ENCODE results near the gene DNAH12. TPM values are rescaled to one million over a fixed set of nuclear protein-coding genes. Genes with fewer than 3 reads are reported as not detected.

DNAH12 gene
- polyA plus RNA-seq, 1 donor from 2014 or later = 1.8 TPM

DNA sequence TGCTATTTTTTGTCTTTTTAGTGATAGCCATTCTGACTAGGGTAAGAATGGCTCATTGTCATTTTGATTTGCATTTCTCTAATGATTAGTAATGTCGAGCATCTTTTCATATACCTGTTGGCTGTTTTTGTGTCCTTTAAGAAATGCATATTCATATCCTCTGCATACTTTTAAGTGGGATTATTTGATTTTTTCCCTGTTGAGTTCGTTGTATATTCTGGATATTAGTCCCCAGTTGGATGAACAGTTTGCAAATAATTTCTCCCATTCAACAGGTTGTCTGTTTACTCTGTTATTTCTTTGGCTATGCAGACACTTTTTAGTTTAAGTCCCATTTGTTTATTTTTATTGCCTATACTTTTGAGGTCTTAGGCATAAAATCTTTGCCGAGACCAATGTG, 282.2 kb downstream of the DNAH12 start:
- Histone ChIP-seq H3K27ac (ENCODE audit: low read length) (no peak overlapping the region), H3K9ac (ENCODE audit: low read length) (no peak overlapping the region), H4K20me1 (ENCODE audit: insufficient read depth) (no peaks in the 10 kb centered on the region), H3K4me2 (ENCODE audit: low read length) (no peak overlapping the region), H2AFZ (ENCODE audit: low read depth, low read length) (no peak overlapping the region), H3K9me3 (ENCODE audit: low read length) (no peaks in the 10 kb centered on the region), H3K9me2 (ENCODE audit: insufficient read depth, low read length) (no peaks in the 10 kb centered on the region), H3K4me3 (ENCODE audit: low read length) (no peak overlapping the region), H3F3A (ENCODE audit: insufficient read depth, low read length, poor library complexity, severe bottlenecking) (no peaks in the 10 kb centered on the region), H3K27me3 (ENCODE audit: insufficient read depth, low read depth, low read length) (no peaks in the 10 kb centered on the region), H3K79me2 (replicated peaks; ENCODE audit: insufficient read depth, low read length) (no peaks in the 10 kb centered on the region), H3K36me3 (ENCODE audit: insufficient read depth, low read length) (peaks cover 22% of the 10 kb centered on the region)
- TF ChIP-seq TAF1 (IDR thresholded peaks at IDR 0.05; ENCODE audit: low read depth) = no peak
- no peak for TF ChIP-seq SMC3 (conservative IDR thresholded peaks at IDR 0.05; ENCODE audit: poor library complexity)
- no peak for TF ChIP-seq MXI1 (conservative IDR thresholded peaks at IDR 0.05; ENCODE audit: poor library complexity, severe bottlenecking)
- no peak for TF ChIP-seq POLR2AphosphoS5 (IDR thresholded peaks at IDR 0.05)
- TF ChIP-seq, protein P1, sequence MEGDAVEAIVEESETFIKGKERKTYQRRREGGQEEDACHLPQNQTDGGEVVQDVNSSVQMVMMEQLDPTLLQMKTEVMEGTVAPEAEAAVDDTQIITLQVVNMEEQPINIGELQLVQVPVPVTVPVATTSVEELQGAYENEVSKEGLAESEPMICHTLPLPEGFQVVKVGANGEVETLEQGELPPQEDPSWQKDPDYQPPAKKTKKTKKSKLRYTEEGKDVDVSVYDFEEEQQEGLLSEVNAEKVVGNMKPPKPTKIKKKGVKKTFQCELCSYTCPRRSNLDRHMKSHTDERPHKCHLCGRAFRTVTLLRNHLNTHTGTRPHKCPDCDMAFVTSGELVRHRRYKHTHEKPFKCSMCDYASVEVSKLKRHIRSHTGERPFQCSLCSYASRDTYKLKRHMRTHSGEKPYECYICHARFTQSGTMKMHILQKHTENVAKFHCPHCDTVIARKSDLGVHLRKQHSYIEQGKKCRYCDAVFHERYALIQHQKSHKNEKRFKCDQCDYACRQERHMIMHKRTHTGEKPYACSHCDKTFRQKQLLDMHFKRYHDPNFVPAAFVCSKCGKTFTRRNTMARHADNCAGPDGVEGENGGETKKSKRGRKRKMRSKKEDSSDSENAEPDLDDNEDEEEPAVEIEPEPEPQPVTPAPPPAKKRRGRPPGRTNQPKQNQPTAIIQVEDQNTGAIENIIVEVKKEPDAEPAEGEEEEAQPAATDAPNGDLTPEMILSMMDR (IDR thresholded peaks at IDR 0.05; ENCODE audit: poor library complexity, severe bottlenecking) = no peak
- no peak for TF ChIP-seq EP300 (conservative IDR thresholded peaks at IDR 0.05; ENCODE audit: poor library complexity, severe bottlenecking)
- no peak for TF ChIP-seq REST (IDR thresholded peaks at IDR 0.05; ENCODE audit: borderline replicate concordance)
- no peak for TF ChIP-seq EZH2 (IDR thresholded peaks at IDR 0.05; ENCODE audit: borderline replicate concordance, insufficient read depth, low read length, poor library complexity, severe bottlenecking)

- Histone ChIP-seq H3F3A (ENCODE audit: insufficient read depth, low read length, poor library complexity, severe bottlenecking) (no peaks in the 10 kb centered on the region), H2AFZ (ENCODE audit: low read depth, low read length) (no peak overlapping the region), H3K9ac (ENCODE audit: low read length) (no peak overlapping the region), H3K27me3 (ENCODE audit: insufficient read depth, low read depth, low read length) (no peaks in the 10 kb centered on the region), H3K36me3 (ENCODE audit: insufficient read depth, low read length) (peaks cover 25% of the 10 kb centered on the region), H3K27ac (ENCODE audit: low read length) (no peak overlapping the region), H3K9me3 (ENCODE audit: low read length) (no peaks in the 10 kb centered on the region), H3K79me2 (replicated peaks; ENCODE audit: insufficient read depth, low read length) (no peaks in the 10 kb centered on the region), H3K9me2 (ENCODE audit: insufficient read depth, low read length) (no peaks in the 10 kb centered on the region), H4K20me1 (ENCODE audit: insufficient read depth) (no peaks in the 10 kb centered on the region), H3K4me2 (ENCODE audit: low read length) (no peak overlapping the region), H3K4me3 (ENCODE audit: low read length) (no peak overlapping the region)
- no peak for TF ChIP-seq SMC3 (conservative IDR thresholded peaks at IDR 0.05; ENCODE audit: poor library complexity)
- TF ChIP-seq MXI1 (conservative IDR thresholded peaks at IDR 0.05; ENCODE audit: poor library complexity, severe bottlenecking) = no peak
- no peak for TF ChIP-seq TAF1 (IDR thresholded peaks at IDR 0.05; ENCODE audit: low read depth)
- no peak for TF ChIP-seq EP300 (conservative IDR thresholded peaks at IDR 0.05; ENCODE audit: poor library complexity, severe bottlenecking)
- no peak for TF ChIP-seq RAD21 (conservative IDR thresholded peaks at IDR 0.05)
- no peak for TF ChIP-seq POLR2AphosphoS5 (IDR thresholded peaks at IDR 0.05)
- no peak for TF ChIP-seq EZH2 (IDR thresholded peaks at IDR 0.05; ENCODE audit: borderline replicate concordance, insufficient read depth, low read length, poor library complexity, severe bottlenecking)
- TF ChIP-seq, protein P1 (IDR thresholded peaks at IDR 0.05; ENCODE audit: poor library complexity, severe bottlenecking) = no peak
- TF ChIP-seq REST (IDR thresholded peaks at IDR 0.05; ENCODE audit: borderline replicate concordance) = no peak
Observed at GRCh38 chr3:57261119-57261518, 283.0 kb downstream of the DNAH12 start.

Data from neural cell (in vitro differentiated cells).